NCI-H2107 treated with DMSO at 0.1 percent for 48 hours (cell line): Measurements from ENCODE around the gene WFDC13.
"Not testable (repeated sequence)": the region's sequence is repeated elsewhere in the genome, so short reads cannot be mapped to it uniquely, and the experiment has no call there.

Experiments
- DNase-seq: peaks from one replicate; lab custom pipeline; 2025; ENCODE audit not compliant: unreplicated experiment; lab: John Stamatoyannopoulos, UW

The WFDC13 gene

GRCh38 chr20:45701873-45702272 is at the start of gene WFDC13:
WFDC13 (plus strand) TSS chr20:45702038; CDS start chr20:45702124, 86 bp downstream.
- no peak for DNase-seq

- not testable (repeated sequence) for DNase-seq
These were observed 44.8 kb upstream of the WFDC13 start for GRCh38 chr20:45657038-45657437.

GRCh38 chr20:45670139-45670538 is 31.7 kb upstream of the WFDC13 start, which contains the start of gene WFDC11:
WFDC11 (minus strand) TSS chr20:45670239; CDS start chr20:45650600, 19,639 bp downstream.
- no peak for DNase-seq

GRCh38 chr20:45672765-45673164 is 29.1 kb upstream of the WFDC13 start:
- DNase-seq = no peak

GRCh38 chr20:45679650-45680049 is 22.2 kb upstream of the WFDC13 start:
- no peak for DNase-seq

- no peak for DNase-seq
These were observed 15.9 kb upstream of the WFDC13 start for GRCh38 chr20:45685896-45686295.

GRCh38 chr20:45693346-45693745 is 8.5 kb upstream of the WFDC13 start:
- DNase-seq = not testable (repeated sequence)

- DNase-seq = no peak
These were observed 6.3 kb upstream of the WFDC13 start for GRCh38 chr20:45695496-45695895.

- no peak for DNase-seq
These were observed 734 bp upstream of the WFDC13 start for GRCh38 chr20:45701104-45701503.

GRCh38 chr20:45704969-45705637 is 3.3 kb downstream of the WFDC13 start, which contains the start of gene WFDC10B:
WFDC10B (minus strand) TSS chr20:45705019; CDS start chr20:45685992, 19,027 bp downstream.
- peak; percentile 3 for DNase-seq

GRCh38 chr20:45716141-45716688 is 14.4 kb downstream of the WFDC13 start:
- not testable (repeated sequence) for DNase-seq

- no peak for DNase-seq
These were observed 20.2 kb downstream of the WFDC13 start, which contains the start of gene SPINT4 for GRCh38 chr20:45722047-45722446. SPINT4 (plus strand) TSS chr20:45722347; CDS start chr20:45722368, 21 bp downstream.

- DNase-seq = no peak
These were observed 23.3 kb downstream of the WFDC13 start for GRCh38 chr20:45725134-45725533.

GRCh38 chr20:45727044-45727443 is 25.2 kb downstream of the WFDC13 start:
- no peak for DNase-seq

- no peak for DNase-seq
These were observed 30.4 kb downstream of the WFDC13 start for GRCh38 chr20:45732199-45732598.

- no peak for DNase-seq
These were observed 33.7 kb downstream of the WFDC13 start for GRCh38 chr20:45735552-45735951.

- no peak for DNase-seq
These were observed 34.1 kb downstream of the WFDC13 start for GRCh38 chr20:45735988-45736387.

- DNase-seq = no peak
These were observed 40.8 kb downstream of the WFDC13 start for GRCh38 chr20:45742596-45742995.

- no peak for DNase-seq
These were observed 43.2 kb downstream of the WFDC13 start for GRCh38 chr20:45745015-45745414.

GRCh38 chr20:45751721-45752120 is 49.9 kb downstream of the WFDC13 start:
- no peak for DNase-seq

GRCh38 chr20:45752746-45753145 is 50.9 kb downstream of the WFDC13 start:
- DNase-seq = no peak

- DNase-seq = no peak
These were observed 56.3 kb downstream of the WFDC13 start for GRCh38 chr20:45758096-45758495.
